Ishikawa (cell line): ENCODE data around the gene VANGL1.

ENCODE experiments used
- EGR1 ChIP-seq: IDR thresholded peaks from 2 replicates; pipeline ENCODE4 v1.6.1; 2012
- NFIC ChIP-seq: IDR thresholded peaks from 2 replicates; pipeline ENCODE4 v1.6.1; 2012
- REST ChIP-seq: IDR thresholded peaks from 2 replicates; pipeline ENCODE4 v1.6.1; 2012; ENCODE audit warnings: low read depth, mild to moderate bottlenecking
- TAF1 ChIP-seq: IDR thresholded peaks from 2 replicates; pipeline ENCODE4 v1.6.1; 2012; ENCODE audit warnings: low read depth, mild to moderate bottlenecking
- TCF12 ChIP-seq: IDR thresholded peaks from 2 replicates; pipeline ENCODE4 v1.6.1; 2012; ENCODE audit warnings: low read depth
- USF1 ChIP-seq: IDR thresholded peaks from 2 replicates; pipeline ENCODE4 v1.6.1; 2012
- YY1 ChIP-seq: IDR thresholded peaks from 2 replicates; pipeline ENCODE4 v1.6.1; 2012; ENCODE audit warnings: low read depth

- no peak for TF ChIP-seq NFIC
- TF ChIP-seq YY1 = no peak
- no peak for TF ChIP-seq USF1
- TF ChIP-seq TAF1 = no peak
- no peak for TF ChIP-seq TCF12
- TF ChIP-seq EGR1 = no peak
- no peak for TF ChIP-seq REST
Observed at GRCh38 chr1:115609021-115609420, 32.7 kb upstream of the VANGL1 start.
